GM19099 (cell line): Measurements from ENCODE around the gene DEK.

Experiments used
- POLR2A ChIP-seq: IDR thresholded peaks from 3 replicates; pipeline ENCODE4 v1.6.1; 2011; ENCODE audit warnings: low read depth; ENCODE audit not compliant: insufficient read length; ENCODE audit errors: extremely low read depth

DEK gene

DNA sequence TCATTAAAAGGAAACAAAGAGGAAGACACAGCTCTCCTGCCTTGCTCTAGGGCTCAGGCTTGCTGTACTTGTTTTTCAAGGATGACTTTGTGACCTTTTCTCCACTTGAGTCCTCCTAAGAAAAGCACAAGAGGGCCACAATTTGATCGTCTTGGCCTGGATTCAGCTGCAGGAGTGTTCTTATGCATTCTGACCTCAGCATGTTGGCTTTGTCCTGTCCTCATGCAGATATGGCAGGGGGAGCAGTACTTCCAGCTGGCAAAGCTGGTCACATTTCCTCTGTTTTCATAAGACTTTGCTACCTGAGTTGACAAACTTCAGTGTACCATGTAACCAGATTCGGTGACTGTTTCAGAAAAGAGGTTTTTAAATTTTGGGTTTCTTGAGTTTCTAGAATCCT lies 78.3 kb downstream of the DEK start:
- no peak for TF ChIP-seq POLR2A

DNA sequence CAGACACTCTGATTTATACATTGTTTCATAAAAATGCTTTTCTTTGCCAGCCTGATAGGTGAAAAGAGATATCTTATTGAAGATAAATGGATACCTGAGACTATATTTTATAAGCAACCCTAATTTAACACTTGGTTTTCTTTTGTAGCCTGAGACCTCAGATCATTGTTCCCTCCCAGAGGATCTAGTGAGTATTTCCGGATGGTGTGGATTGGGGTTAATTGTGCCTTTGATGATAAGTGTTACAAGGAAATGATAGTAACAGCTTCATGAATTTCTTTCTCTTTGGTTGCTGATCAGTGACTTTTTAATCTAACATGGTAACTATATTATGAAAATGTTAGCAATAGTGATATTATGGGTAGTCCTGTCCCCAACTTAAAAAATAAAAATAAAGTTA lies 78.7 kb downstream of the DEK start:
- no peak for TF ChIP-seq POLR2A

DNA sequence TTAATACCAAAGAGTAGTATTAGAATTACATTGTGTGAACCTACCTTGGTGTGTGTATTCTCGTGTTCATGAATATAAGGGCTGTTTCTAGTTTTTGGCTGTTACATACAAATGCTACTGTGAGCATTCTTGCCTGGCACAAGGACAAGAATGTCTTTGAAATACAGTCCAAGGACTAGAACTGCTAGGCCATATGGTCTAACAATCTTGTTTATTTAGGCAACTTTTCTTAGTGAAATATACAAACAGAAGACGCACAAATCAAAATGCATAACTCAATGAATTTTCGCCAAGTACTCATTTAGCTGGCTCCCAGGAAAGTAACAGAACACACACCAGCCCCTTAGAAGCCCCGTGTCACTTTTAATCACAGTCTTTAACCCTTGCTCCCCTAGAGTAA lies 80.6 kb downstream of the DEK start:
- no peak for TF ChIP-seq POLR2A

DNA sequence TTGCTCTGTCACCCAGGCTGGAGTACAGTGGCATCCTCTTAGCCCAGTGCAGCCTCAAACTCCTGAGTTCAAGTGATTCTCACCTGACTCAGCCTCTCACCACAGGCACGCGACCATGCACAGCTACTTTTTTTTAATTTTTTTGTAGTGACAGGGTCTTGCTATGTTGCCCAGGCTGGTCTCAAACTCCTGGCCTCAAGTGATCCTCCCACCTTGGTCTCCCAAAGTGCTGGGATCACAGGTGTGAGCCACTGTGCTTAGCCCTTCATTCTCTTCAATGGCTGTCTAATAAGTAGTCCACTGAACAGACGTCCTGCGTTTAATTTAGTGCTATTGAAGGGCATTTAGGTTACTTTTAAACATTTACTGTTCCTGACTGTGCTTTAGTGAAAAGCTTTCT lies 81.8 kb downstream of the DEK start:
- TF ChIP-seq POLR2A: no peak

DNA sequence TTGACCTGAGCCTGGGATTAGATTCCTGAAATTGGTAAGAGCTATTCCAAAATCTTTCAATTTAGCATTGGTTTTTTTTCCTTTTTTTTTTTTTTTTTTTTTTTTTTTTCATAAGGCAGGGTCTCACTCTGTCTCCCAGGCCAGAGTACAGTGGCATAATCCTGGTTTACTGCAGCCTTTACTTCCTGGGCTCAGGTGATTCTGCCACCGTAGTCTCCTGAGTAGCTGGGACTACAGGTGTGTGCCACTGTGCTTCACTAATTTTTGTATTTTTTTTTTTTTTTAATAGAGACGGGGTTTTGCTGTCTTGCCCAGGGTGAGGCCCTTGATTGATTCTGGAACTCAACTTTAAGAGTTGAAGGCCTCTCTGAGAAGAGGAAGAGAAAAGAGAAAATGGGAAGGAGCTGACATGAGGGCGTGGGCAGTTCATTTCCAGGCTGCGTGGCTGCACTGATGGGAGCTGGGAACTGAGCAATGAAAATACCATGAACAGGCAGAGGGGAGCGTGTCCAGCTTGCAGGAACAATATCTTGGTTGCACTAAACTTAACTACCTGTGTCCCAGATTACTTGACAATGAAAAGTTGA lies 84.5 kb downstream of the DEK start:
- no peak for TF ChIP-seq POLR2A

DNA sequence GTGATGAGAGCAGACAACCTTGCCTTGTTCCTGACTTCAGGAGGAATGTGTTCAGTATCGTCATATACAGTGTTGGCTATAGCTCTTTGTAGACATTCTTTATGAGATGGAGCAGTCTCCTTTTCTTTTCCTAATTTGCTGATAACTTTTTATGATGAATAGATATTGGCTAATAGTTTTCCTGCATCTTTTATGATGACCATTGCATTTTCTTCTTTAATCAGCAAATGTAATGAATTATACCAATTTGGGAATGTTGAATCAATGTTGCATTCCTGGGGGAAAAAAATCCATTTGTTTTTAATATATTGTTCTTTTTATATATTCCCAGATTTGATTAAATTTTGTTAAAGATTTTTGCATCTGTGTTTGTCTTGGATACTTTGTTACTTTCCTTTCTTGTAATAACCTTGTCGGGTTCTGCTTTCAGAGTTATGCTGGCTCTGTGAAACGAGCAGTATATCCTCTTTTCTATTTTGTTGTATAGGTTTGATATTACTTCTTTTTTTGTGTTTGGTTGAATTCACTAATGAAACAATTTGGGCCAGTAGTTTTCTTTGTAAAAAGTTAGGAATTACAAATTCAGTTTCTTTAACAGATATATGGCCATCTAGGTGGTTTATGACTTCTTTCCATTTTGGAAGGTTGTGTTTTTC lies 85.2 kb downstream of the DEK start:
- TF ChIP-seq POLR2A: no peak

DNA sequence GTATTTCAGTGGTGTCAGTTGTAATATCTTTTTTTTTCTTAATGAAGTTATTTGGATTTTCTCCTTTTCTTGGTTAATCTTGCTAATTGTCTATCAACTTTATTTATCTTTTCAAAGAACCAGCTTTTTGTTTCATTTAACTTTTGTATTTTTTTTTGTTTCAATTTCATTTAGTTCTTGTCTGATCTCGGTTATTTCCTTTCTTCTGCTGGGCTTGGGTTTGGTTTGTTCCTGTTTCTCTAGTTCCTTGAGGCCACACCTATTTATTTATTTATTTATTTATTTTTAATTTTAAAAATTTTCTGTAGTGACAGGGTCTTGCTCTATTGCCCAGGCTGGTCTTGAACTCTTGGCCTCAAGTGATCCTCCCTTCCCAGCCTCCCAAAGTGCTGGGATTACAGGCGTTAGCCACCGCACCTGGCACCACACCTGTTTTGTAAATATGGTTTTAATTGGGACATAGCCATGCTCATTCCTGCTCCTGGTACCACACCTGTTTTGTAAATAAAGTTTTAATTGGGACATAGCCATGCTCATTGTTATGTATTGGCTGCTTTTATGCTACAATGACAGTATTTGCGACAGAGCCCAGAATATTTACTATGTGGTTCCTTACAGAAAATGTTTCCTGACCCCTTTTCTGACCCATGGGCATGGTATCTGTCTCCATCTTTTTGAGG lies 86.9 kb downstream of the DEK start:
- no peak for TF ChIP-seq POLR2A
